ENCODE results near the gene PCDHA6. TPM values are rescaled to one million over a fixed set of nuclear protein-coding genes. Genes with fewer than 3 reads are reported as not detected.

The PCDHA6 gene
- total and polyA plus RNA-seq, 2 donors (not counting 3 experiments of a cell fraction or from before 2014, with no cell fraction given), result 0.04 to 0.18 TPM

DNA sequence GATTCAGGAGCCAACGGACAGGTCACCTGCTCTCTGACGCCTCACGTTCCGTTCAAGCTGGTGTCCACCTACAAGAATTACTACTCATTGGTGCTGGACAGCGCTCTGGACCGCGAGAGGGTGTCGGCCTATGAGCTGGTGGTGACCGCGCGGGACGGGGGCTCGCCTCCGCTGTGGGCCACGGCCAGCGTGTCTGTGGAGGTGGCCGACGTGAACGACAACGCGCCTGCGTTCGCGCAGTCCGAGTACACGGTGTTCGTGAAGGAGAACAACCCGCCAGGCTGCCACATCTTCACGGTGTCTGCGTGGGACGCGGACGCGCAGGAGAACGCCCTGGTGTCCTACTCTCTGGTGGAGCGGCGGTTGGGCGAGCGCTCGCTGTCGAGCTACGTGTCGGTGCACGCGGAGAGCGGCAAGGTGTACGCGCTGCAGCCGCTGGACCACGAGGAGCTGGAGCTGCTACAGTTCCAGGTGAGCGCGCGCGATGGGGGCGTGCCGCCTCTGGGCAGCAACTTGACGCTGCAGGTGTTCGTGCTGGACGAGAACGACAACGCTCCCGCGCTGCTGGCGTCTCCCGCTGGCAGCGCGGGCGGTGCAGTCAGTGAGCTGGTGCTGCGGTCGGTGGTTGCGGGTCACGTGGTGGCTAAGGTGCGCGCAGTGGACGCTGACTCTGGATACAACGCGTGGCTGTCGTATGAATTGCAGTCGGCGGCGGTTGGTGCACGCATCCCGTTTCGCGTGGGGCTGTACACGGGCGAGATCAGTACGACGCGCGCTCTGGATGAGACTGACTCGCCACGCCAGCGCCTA, 29.6 kb downstream of the PCDHA6 start:
- no peaks in the 10 kb centered on the region for H3K4me1 ChIP-seq (ENCODE audit: control insufficient read depth, extremely low read depth, insufficient read depth, low read length)
- H3K9me1 ChIP-seq (replicated peaks; ENCODE audit: control insufficient read depth, extremely low read depth, insufficient read depth, low read length), result no peaks in the 10 kb centered on the region
- no peaks in the 10 kb centered on the region for H3K9me3 ChIP-seq (replicated peaks; ENCODE audit: control insufficient read depth, insufficient read depth, low read length)
- BruUV-seq (replicated peaks), result no TSS peak
- no peaks in the 10 kb centered on the region for H3K27me3 ChIP-seq (ENCODE audit: control insufficient read depth in 2 of 2, insufficient read depth in 2 of 2, low read length in 2 of 2)
- no peak overlapping the region for H3K9ac ChIP-seq (replicated peaks; ENCODE audit: extremely low read depth, insufficient read depth, low read length)
- H3K27ac ChIP-seq (ENCODE audit: insufficient read depth, low read depth, low read length), result no peak overlapping the region
- TF ChIP-seq GATA2 (IDR thresholded peaks at IDR 0.05; ENCODE audit: insufficient read depth, insufficient read length, low read depth, low read length), result no peak
- TF ChIP-seq POLR2A (IDR thresholded peaks at IDR 0.05; ENCODE audit: low read depth, low read length), result no peak
- TF ChIP-seq FOS (IDR thresholded peaks at IDR 0.05; ENCODE audit: borderline replicate concordance, insufficient read depth, low read length), result no peak
- no peak for TF ChIP-seq EZH2 (IDR thresholded peaks at IDR 0.05; ENCODE audit: borderline replicate concordance, low read depth, low read length, severe bottlenecking)
- TF ChIP-seq, protein P1, sequence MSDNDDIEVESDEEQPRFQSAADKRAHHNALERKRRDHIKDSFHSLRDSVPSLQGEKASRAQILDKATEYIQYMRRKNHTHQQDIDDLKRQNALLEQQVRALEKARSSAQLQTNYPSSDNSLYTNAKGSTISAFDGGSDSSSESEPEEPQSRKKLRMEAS (IDR thresholded peaks at IDR 0.05; ENCODE audit: insufficient read depth, insufficient read length), result no peak
- intact Hi-C loops (cut with micrococcal nuclease) (no loop called here), dilution Hi-C loops (cut with MboI; ENCODE audit: extremely low pct_ligation_motif_present, low sequenced_read_pairs) (no loop called here)
- H3K4me3 ChIP-seq (replicated peaks in 1 of 3; ENCODE audit: insufficient read depth in 1 of 3, low read depth in 1 of 3, low read length in 3 of 3), result no peak overlapping the region
- DNase-seq (ENCODE audit: low read depth, low spot score) (no peak), FAIRE-seq (no peak)
- H3K79me2 ChIP-seq (ENCODE audit: control insufficient read depth, insufficient read depth, low read length), result no peaks in the 10 kb centered on the region
- H3K36me3 ChIP-seq (ENCODE audit: control insufficient read depth in 2 of 2, extremely low read depth in 1 of 2, insufficient read depth in 2 of 2, low read length in 2 of 2), result no peaks in the 10 kb centered on the region
- no peak overlapping the region for H2AFZ ChIP-seq (ENCODE audit: low read depth, low read length)
- no peaks in the 10 kb centered on the region for H4K20me1 ChIP-seq (replicated peaks; ENCODE audit: control insufficient read depth, extremely low read depth, insufficient read depth, low read length)
- H3K4me2 ChIP-seq (ENCODE audit: insufficient read depth, low read length), result no peak overlapping the region
- CTCF ChIA-PET, result interaction anchor here (1.7 kb wide), 1 partner anchor 12 kb away, joined by 5 read pairs; no protein-coding TSS in a partner anchor
- POLR2A ChIA-PET, result no interaction called here

DNA sequence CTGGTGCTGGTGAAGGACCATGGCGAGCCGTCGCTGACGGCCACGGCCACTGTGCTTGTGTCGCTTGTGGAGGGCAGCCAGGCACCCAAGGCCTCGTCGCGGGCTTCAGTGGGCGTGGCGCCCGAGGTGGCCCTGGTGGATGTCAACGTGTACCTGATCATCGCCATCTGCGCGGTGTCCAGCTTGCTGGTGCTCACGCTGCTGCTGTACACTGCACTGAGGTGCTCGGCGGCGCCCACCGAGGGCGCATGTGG, 30.2 kb downstream of the PCDHA6 start:
- POLR2A ChIA-PET, result no interaction called here
- no peak overlapping the region for H3K9ac ChIP-seq (replicated peaks; ENCODE audit: extremely low read depth, insufficient read depth, low read length)
- DNase-seq (ENCODE audit: low read depth, low spot score) (no peak), FAIRE-seq (no peak)
- no peaks in the 10 kb centered on the region for H3K9me1 ChIP-seq (replicated peaks; ENCODE audit: control insufficient read depth, extremely low read depth, insufficient read depth, low read length)
- CTCF ChIA-PET, result no interaction called here
- H3K27me3 ChIP-seq (ENCODE audit: control insufficient read depth in 2 of 2, insufficient read depth in 2 of 2, low read length in 2 of 2), result no peaks in the 10 kb centered on the region
- no peak overlapping the region for H3K4me2 ChIP-seq (ENCODE audit: insufficient read depth, low read length)
- no peaks in the 10 kb centered on the region for H3K9me3 ChIP-seq (replicated peaks; ENCODE audit: control insufficient read depth, insufficient read depth, low read length)
- TF ChIP-seq, protein P1 (IDR thresholded peaks at IDR 0.05; ENCODE audit: insufficient read depth, insufficient read length), result no peak
- TF ChIP-seq POLR2A (IDR thresholded peaks at IDR 0.05; ENCODE audit: low read depth, low read length) (no peak), FOS (IDR thresholded peaks at IDR 0.05; ENCODE audit: borderline replicate concordance, insufficient read depth, low read length) (no peak), GATA2 (IDR thresholded peaks at IDR 0.05; ENCODE audit: insufficient read depth, insufficient read length, low read depth, low read length) (no peak), JUN (IDR thresholded peaks at IDR 0.05; ENCODE audit: borderline replicate concordance, insufficient read depth, insufficient read length, low read depth) (no peak), MYC (IDR thresholded peaks at IDR 0.05; ENCODE audit: low read depth, low read length) (no peak), CTCF (IDR thresholded peaks at IDR 0.05; ENCODE audit: extremely low read depth in 1 of 2, insufficient read depth in 1 of 2, low read depth in 1 of 2, low read length in 2 of 2) (no peak), POLR2AphosphoS5 (IDR thresholded peaks at IDR 0.05; ENCODE audit: insufficient read depth, low read depth, low read length) (no peak)
- no peak overlapping the region for H3K4me3 ChIP-seq (replicated peaks in 1 of 3; ENCODE audit: insufficient read depth in 1 of 3, low read depth in 1 of 3, low read length in 3 of 3)
- dilution Hi-C loops (cut with MboI; ENCODE audit: extremely low pct_ligation_motif_present, low sequenced_read_pairs), result no loop called here
- H2AFZ ChIP-seq (ENCODE audit: low read depth, low read length), result no peak overlapping the region
- no peaks in the 10 kb centered on the region for H4K20me1 ChIP-seq (replicated peaks; ENCODE audit: control insufficient read depth, extremely low read depth, insufficient read depth, low read length)
- intact Hi-C loops (cut with micrococcal nuclease), result no loop called here
- H3K27ac ChIP-seq (ENCODE audit: insufficient read depth, low read depth, low read length), result no peak overlapping the region
- no peaks in the 10 kb centered on the region for H3K79me2 ChIP-seq (ENCODE audit: control insufficient read depth, insufficient read depth, low read length)
- BruUV-seq (replicated peaks), result no TSS peak
- H3K36me3 ChIP-seq (ENCODE audit: control insufficient read depth in 2 of 2, extremely low read depth in 1 of 2, insufficient read depth in 2 of 2, low read length in 2 of 2), result no peaks in the 10 kb centered on the region
- no peaks in the 10 kb centered on the region for H3K4me1 ChIP-seq (ENCODE audit: control insufficient read depth, extremely low read depth, insufficient read depth, low read length)

All from endothelial cell of umbilical vein (primary cell).